ENCODE results near the gene NEIL3.

NEIL3 gene

DNA sequence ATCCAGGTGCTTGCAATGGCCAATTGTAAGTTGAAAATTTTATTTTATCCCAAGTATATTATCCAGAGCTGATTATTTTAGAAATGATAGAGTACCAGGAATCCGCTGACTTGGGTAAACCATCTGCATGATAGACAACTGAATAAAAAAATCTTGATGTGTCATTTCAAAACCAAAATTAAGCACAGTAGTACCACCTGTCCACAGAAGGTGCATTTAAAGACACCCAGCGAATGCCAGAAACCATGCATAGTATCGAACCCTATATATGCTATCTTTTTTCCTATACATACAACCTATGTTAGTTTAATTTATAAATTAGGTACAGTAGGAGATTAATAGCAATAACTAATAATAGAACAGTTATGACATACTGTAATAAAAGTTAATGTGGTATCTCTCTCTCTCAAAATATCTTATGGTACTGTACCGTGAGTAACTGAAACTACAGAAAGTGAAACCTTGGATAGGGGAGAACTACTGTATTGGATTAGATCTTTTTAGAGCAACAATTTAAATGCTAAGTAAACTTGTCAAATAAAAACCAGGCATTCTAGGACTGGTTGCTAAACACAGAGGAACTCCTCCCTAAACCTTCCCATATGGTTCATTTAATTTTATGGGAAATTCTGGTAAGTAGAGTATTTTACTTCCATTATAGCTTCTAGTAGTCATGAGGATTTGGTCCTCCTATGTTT lies 6.2 kb downstream of the NEIL3 start:
- no peak for DNase-seq (ENCODE audit: extremely low read depth, insufficient read length)

DNA sequence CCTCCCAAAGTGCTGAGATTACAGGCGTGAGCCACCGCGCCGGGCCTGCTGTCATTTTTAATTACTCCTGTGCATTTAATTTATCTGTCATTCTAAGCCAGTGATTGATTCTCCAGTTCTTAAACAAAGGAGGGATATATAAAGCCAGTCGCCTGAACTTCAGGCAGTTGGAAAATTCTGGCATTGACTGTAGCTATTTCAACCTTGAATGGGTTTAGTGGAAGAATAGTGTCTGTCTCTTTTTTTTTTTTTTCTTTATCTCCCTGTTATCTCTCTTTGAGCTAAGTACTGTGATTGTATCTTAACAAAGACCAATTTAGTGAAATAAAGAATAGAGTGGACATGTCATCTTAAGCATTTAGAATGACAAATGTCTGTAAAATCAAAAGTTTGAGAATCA lies 11.0 kb downstream of the NEIL3 start:
- TF ChIP-seq, protein P1, sequence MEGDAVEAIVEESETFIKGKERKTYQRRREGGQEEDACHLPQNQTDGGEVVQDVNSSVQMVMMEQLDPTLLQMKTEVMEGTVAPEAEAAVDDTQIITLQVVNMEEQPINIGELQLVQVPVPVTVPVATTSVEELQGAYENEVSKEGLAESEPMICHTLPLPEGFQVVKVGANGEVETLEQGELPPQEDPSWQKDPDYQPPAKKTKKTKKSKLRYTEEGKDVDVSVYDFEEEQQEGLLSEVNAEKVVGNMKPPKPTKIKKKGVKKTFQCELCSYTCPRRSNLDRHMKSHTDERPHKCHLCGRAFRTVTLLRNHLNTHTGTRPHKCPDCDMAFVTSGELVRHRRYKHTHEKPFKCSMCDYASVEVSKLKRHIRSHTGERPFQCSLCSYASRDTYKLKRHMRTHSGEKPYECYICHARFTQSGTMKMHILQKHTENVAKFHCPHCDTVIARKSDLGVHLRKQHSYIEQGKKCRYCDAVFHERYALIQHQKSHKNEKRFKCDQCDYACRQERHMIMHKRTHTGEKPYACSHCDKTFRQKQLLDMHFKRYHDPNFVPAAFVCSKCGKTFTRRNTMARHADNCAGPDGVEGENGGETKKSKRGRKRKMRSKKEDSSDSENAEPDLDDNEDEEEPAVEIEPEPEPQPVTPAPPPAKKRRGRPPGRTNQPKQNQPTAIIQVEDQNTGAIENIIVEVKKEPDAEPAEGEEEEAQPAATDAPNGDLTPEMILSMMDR (IDR thresholded peaks at IDR 0.05; ENCODE audit: insufficient read depth, low read length, poor library complexity, severe bottlenecking): no peak
- Histone ChIP-seq H3K36me3 (ENCODE audit: control insufficient read depth, insufficient read depth, low read length) (no peaks in the 10 kb centered on the region), H3K27me3 (replicated peaks; ENCODE audit: control insufficient read depth, insufficient read depth, low read length) (no peaks in the 10 kb centered on the region), H3K4me3 (replicated peaks; ENCODE audit: low read depth, low read length) (no peak overlapping the region)
- DNase-seq (ENCODE audit: extremely low read depth, insufficient read length): no peak

More for the DNA sequence above, 6.2 kb downstream of the NEIL3 start:
- no peak overlapping the region for H3K4me3 ChIP-seq (replicated peaks; ENCODE audit: low read depth, low read length)
- H3K36me3 ChIP-seq (ENCODE audit: control insufficient read depth, insufficient read depth, low read length): no peaks in the 10 kb centered on the region
- TF ChIP-seq, protein P1 (IDR thresholded peaks at IDR 0.05; ENCODE audit: insufficient read depth, low read length, poor library complexity, severe bottlenecking): no peak
- H3K27me3 ChIP-seq (replicated peaks; ENCODE audit: control insufficient read depth, insufficient read depth, low read length): no peaks in the 10 kb centered on the region

DNA sequence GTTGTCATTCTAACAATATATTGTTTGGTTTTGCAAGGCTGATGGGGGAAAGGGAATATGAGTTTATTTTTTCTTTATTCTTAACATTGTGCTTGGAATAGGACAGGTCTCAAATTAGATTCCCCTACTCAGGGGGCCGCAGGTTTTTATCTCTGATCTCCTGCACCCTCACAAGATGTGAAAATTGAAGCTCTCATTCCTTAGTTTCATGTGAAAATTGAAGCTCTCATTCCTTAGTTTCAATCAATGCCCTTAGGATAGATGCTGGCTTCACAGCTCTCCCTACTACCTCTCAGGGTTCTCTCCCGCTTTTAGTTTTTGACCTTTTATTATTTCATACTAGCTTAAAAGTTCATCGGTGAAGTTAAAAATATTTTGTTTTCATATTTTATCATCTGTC lies 12.0 kb downstream of the NEIL3 start:
- H3K4me3 ChIP-seq (replicated peaks; ENCODE audit: low read depth, low read length): no peak overlapping the region
- no peaks in the 10 kb centered on the region for H3K27me3 ChIP-seq (replicated peaks; ENCODE audit: control insufficient read depth, insufficient read depth, low read length)
- no peaks in the 10 kb centered on the region for H3K36me3 ChIP-seq (ENCODE audit: control insufficient read depth, insufficient read depth, low read length)
- TF ChIP-seq, protein P1 (IDR thresholded peaks at IDR 0.05; ENCODE audit: insufficient read depth, low read length, poor library complexity, severe bottlenecking): no peak
- DNase-seq (ENCODE audit: extremely low read depth, insufficient read length): no peak

DNA sequence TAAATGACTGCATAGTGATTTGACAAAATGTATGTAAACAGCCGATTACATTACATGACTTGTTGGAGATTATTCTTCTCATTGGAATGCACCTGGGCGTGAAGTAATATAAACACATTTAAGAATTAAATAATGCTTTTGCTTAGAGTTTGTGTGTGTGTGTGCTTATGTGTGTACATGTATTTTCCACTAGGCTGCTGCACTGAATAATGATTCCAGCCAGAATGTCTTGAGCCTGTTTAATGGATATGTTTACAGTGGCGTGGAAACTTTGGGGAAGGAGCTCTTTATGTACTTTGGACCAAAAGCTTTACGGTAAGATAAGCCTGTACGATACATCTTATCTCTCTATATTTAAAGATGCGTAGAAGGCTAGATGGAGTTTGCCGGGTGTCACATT lies 12.6 kb downstream of the NEIL3 start:
- DNase-seq (ENCODE audit: extremely low read depth, insufficient read length): no peak
- no peaks in the 10 kb centered on the region for H3K27me3 ChIP-seq (replicated peaks; ENCODE audit: control insufficient read depth, insufficient read depth, low read length)
- H3K36me3 ChIP-seq (ENCODE audit: control insufficient read depth, insufficient read depth, low read length): no peaks in the 10 kb centered on the region
- no peak overlapping the region for H3K4me3 ChIP-seq (replicated peaks; ENCODE audit: low read depth, low read length)
- TF ChIP-seq, protein P1 (IDR thresholded peaks at IDR 0.05; ENCODE audit: insufficient read depth, low read length, poor library complexity, severe bottlenecking): no peak

DNA sequence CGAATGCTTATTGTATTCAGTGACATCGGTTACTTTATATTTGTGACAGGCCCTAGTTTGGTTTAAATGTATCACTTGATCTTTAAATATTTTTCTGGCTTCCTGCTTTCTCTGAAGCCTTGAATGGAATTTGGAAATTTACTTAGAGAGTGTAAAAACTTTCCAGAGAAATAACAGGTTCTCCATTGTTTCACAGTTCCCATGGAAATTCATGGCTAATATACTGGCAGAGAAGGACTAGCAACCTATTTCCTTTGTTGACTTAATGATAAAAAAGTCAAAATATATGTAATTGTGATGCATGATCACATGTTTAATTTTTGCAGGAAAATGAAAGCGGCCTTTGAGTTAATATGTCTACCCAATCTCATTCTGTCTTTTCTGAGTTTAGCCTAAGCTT lies 13.2 kb downstream of the NEIL3 start:
- TF ChIP-seq, protein P1 (IDR thresholded peaks at IDR 0.05; ENCODE audit: insufficient read depth, low read length, poor library complexity, severe bottlenecking): no peak
- no peaks in the 10 kb centered on the region for H3K36me3 ChIP-seq (ENCODE audit: control insufficient read depth, insufficient read depth, low read length)
- no peaks in the 10 kb centered on the region for H3K27me3 ChIP-seq (replicated peaks; ENCODE audit: control insufficient read depth, insufficient read depth, low read length)
- no peak for DNase-seq (ENCODE audit: extremely low read depth, insufficient read length)
- H3K4me3 ChIP-seq (replicated peaks; ENCODE audit: low read depth, low read length): no peak overlapping the region

DNA sequence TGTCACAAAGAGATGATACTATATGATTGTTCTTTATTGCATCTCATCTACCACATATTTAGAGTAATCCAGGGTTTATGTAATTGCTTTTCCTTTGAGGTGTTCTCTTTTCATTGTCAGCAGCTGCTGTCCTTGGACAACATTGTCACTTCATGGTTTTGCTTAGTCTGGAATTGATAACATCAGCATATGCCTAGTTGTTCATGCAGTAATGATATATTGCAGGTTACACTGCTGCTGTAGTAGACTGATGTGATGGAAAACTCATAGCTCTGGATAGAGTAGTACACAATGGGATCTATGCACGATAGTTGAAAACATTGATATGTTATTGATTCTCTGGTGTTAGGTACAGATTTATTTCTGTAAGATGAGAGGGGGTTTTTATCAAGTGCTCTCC lies 13.7 kb downstream of the NEIL3 start:
- H3K36me3 ChIP-seq (ENCODE audit: control insufficient read depth, insufficient read depth, low read length): no peaks in the 10 kb centered on the region

More for the DNA sequence above, 13.7 kb downstream of the NEIL3 start:
- TF ChIP-seq, protein P1 (IDR thresholded peaks at IDR 0.05; ENCODE audit: insufficient read depth, low read length, poor library complexity, severe bottlenecking): no peak
- Histone ChIP-seq H3K4me3 (replicated peaks; ENCODE audit: low read depth, low read length) (no peak overlapping the region), H3K27me3 (replicated peaks; ENCODE audit: control insufficient read depth, insufficient read depth, low read length) (no peaks in the 10 kb centered on the region)
- no peak for DNase-seq (ENCODE audit: extremely low read depth, insufficient read length)
